HepG2 (cell line): ENCODE measurements around the gene PHKA1. TPM values are rescaled to one million over a fixed set of nuclear protein-coding genes. Genes with fewer than 3 reads are reported as not detected.

Experiments used
- ATAC-seq: fragments of 200-7000 bp; cut with Tn5 transposase; 3 replicates; pipeline ENCODE4 v1.9.1; 2020; ENCODE audit warnings: mild to moderate bottlenecking, moderate library complexity
- BruUV-seq: library from RNA; stranded (reverse); fragments of 400-500 nt; replicated peaks from 2 replicates; lab custom pipeline; 2021; lab: Mats Ljungman, UMichigan
- CTCF ChIA-PET: fragments of 300-600 bp; formaldehyde crosslinking; extraction: SDS; loops from one replicate; lab custom pipeline; 2021; ENCODE audit warnings: low total read pairs, inconsistent platforms, low intra/inter-chr PET ratio; lab: Yijun Ruan, JAX
- POLR2A ChIA-PET: fragments of 350-600 bp; sonication (Branson Sonifier 250); formaldehyde crosslinking; loops from one replicate; lab custom pipeline; 2020; ENCODE audit warnings: antibody characterized with exemption, inconsistent platforms; lab: Yijun Ruan, JAX
- DNase-seq: peaks from one replicate; pipeline ENCODE4 v3.0.0-alpha.2; 2015; ENCODE audit warnings: low spot score
- FAIRE-seq: peaks from 3 replicates; lab custom pipeline; 2011; peaks lifted over from hg19 to GRCh38; lab: Jason Lieb, UNC
- H2AFZ ChIP-seq: one replicate; pipeline ENCODE4 v1.6.1; 2011; ENCODE audit warnings: low read length, inconsistent platforms
- H3K27ac ChIP-seq: fragments of 300-600 bp; 3 replicates; pipeline ENCODE4 v1.8.0; 2011; ENCODE audit warnings: mixed run types, mild to moderate bottlenecking, mixed read lengths, low read length, inconsistent platforms; ENCODE audit not compliant: insufficient read depth; ENCODE audit errors: extremely low read length
- H3K27me3 ChIP-seq, 2 experiments: fragments of 200-600 bp in 1 of 2; 2 replicates in 1 of 2; 3 replicates in 1 of 2; pipeline versions ENCODE4 v1.6.0 to v1.8.0; 2011; ENCODE audit warnings: low read length in 2 of 2, mild to moderate bottlenecking in 2 of 2, moderate library complexity in 2 of 2, inconsistent platforms in 1 of 2; ENCODE audit not compliant: insufficient read depth in 2 of 2, control insufficient read depth in 1 of 2
- H3K36me3 ChIP-seq, 2 experiments: fragments of 200-600 bp in 1 of 2; replicated peaks in 1 of 2; 2 replicates in 1 of 2; 3 replicates in 1 of 2; pipeline versions ENCODE4 v1.5.1 to v1.8.0; 2011; ENCODE audit warnings: low read length in 2 of 2, inconsistent platforms in 1 of 2; ENCODE audit not compliant: insufficient read depth in 2 of 2, control insufficient read depth in 1 of 2
- H3K4me1 ChIP-seq: 2 replicates; pipeline ENCODE4 v1.5.1; 2012; ENCODE audit warnings: low read length, inconsistent platforms; ENCODE audit not compliant: insufficient read depth
- H3K4me2 ChIP-seq: 2 replicates; pipeline ENCODE4 v1.6.0; 2011; ENCODE audit warnings: low read depth, low read length, inconsistent platforms
- H3K4me3 ChIP-seq, 3 experiments: fragments of 200-600 bp in 1 of 3; sonication (generic), shearing (Covaris generic) in 1 of 3; replicated peaks in 1 of 3; 2 replicates each; pipeline ENCODE4 v1.5.1; 2011 to 2016; ENCODE audit warnings: low read length in 3 of 3, inconsistent platforms in 2 of 3, low read depth in 2 of 3, mild to moderate bottlenecking in 2 of 3, control low read depth in 1 of 3, mixed read lengths in 1 of 3; ENCODE audit not compliant: insufficient read depth in 1 of 3
- H3K79me2 ChIP-seq: one replicate; pipeline ENCODE4 v1.6.1; 2011; ENCODE audit warnings: low read length, inconsistent platforms; ENCODE audit not compliant: insufficient read depth
- H3K9ac ChIP-seq: 2 replicates; pipeline ENCODE4 v1.6.0; 2011; ENCODE audit warnings: mild to moderate bottlenecking, low read depth, low read length, inconsistent platforms; ENCODE audit not compliant: insufficient read depth
- H3K9me3 ChIP-seq: 2 replicates; pipeline ENCODE4 v1.5.1; 2012; ENCODE audit warnings: mild to moderate bottlenecking, low read length
- H4K20me1 ChIP-seq: 2 replicates; pipeline ENCODE4 v1.6.0; 2011; ENCODE audit warnings: inconsistent platforms, mild to moderate bottlenecking, low read length, moderate library complexity; ENCODE audit not compliant: insufficient read depth
- DMTF1 ChIP-seq: sonication (generic); formaldehyde crosslinking; IDR thresholded peaks from 2 replicates; pipeline ENCODE4 v1.4.0; 2020; ENCODE audit warnings: mild to moderate bottlenecking, missing genetic modification reagents
- FOXC1 ChIP-seq: sonication (generic); formaldehyde crosslinking; IDR thresholded peaks from 2 replicates; pipeline ENCODE4 v1.8.0; 2022; ENCODE audit warnings: mild to moderate bottlenecking, missing genetic modification reagents, borderline replicate concordance
- KMT2A ChIP-seq: sonication (generic); formaldehyde crosslinking; IDR thresholded peaks from 2 replicates; pipeline ENCODE4 v1.4.0; 2020; ENCODE audit warnings: missing genetic modification reagents
- MIXL1 ChIP-seq: IDR thresholded peaks from 2 replicates; pipeline ENCODE4 v1.6.1; 2016
- NR2C2 ChIP-seq: sonication (generic); formaldehyde crosslinking; IDR thresholded peaks from 2 replicates; pipeline ENCODE4 v1.4.0; 2020; ENCODE audit warnings: missing genetic modification reagents, mild to moderate bottlenecking, moderate library complexity, borderline replicate concordance
- REL ChIP-seq: sonication (generic); formaldehyde crosslinking; conservative IDR thresholded peaks from 2 replicates; pipeline ENCODE4 v1.8.0; 2022; ENCODE audit warnings: mild to moderate bottlenecking, missing genetic modification reagents, moderate library complexity
- TAF15 ChIP-seq: fragments of 200-400 bp; formaldehyde crosslinking; IDR thresholded peaks from one replicate; pipeline ENCODE4 v1.6.1; 2018; ENCODE audit warnings: mild to moderate bottlenecking, low read depth, low read length; ENCODE audit not compliant: poor library complexity, severe bottlenecking
- WIZ ChIP-seq: sonication (generic); formaldehyde crosslinking; IDR thresholded peaks from 2 replicates; pipeline ENCODE4 v1.5.1; 2020; ENCODE audit warnings: mild to moderate bottlenecking, missing genetic modification reagents
- ZNF142 ChIP-seq: sonication (generic); formaldehyde crosslinking; IDR thresholded peaks from 2 replicates; pipeline ENCODE4 v1.4.0; 2020; ENCODE audit warnings: missing genetic modification reagents
- ZNF484 ChIP-seq: sonication (generic); formaldehyde crosslinking; IDR thresholded peaks from 2 replicates; pipeline ENCODE4 v1.5.1; 2020; ENCODE audit warnings: mild to moderate bottlenecking, low read depth, missing genetic modification reagents, borderline replicate concordance
- ZNF678 ChIP-seq: sonication (generic); formaldehyde crosslinking; IDR thresholded peaks from 2 replicates; pipeline ENCODE4 v1.4.0; 2020; ENCODE audit warnings: mild to moderate bottlenecking, missing genetic modification reagents
- WGBS: methylation state at CpG from one replicate; pipeline ENCODE4 v1.1.6; 2017; ENCODE audit warnings: low lambda C conversion rate; 5-methylcytosine and 5-hydroxymethylcytosine counted together
- in situ Hi-C: cut with HindIII; loops from 2 replicates; pipeline ENCODE4 v1.10.0; 2017; ENCODE audit warnings: low pct_unique_long_range_greater_than_20kb; ENCODE audit not compliant: extremely low pct_ligation_motif_present
- intact Hi-C: fragments of 100-400 bp; cut with micrococcal nuclease; formaldehyde crosslinking; loops from one replicate; pipeline ENCODE4 v1.10.0; 2022; ENCODE audit not compliant: unreplicated experiment
- polyA plus RNA-seq, 8 experiments: library from polyadenylated mRNA; depleted of rRNA in 3 of 8; stranded (reverse) in 7 of 8; unstranded in 1 of 8; fragments of >200 nt; fragmentation: Illumina TruSeq in 4 of 8; extraction: Trizol in 4 of 8; gene quantifications; 2 replicates each; pipeline versions ENCODE4 v1.2.1 to v1.2.3, GENCODE V29; 2011 to 2016; ENCODE audit warnings: low read depth in 4 of 8, missing spikeins in 1 of 8, mixed read lengths in 1 of 8; ENCODE audit not compliant: insufficient read depth in 1 of 8
- total RNA-seq, 5 experiments: library from RNA; depleted of rRNA; stranded (reverse); fragments of >200 nt; fragmentation: Illumina TruSeq; extraction: Trizol; gene quantifications; 2 replicates each; pipeline ENCODE4 v1.2.3, GENCODE V29; 2016; ENCODE audit warnings: low read depth in 1 of 5
- TF ChIP-seq, protein P1 (sequence below): sonication (generic); formaldehyde crosslinking; IDR thresholded peaks from 2 replicates; pipeline ENCODE4 v1.4.0; 2020; ENCODE audit warnings: missing genetic modification reagents
- TF ChIP-seq, protein P2 (sequence below): sonication (generic); formaldehyde crosslinking; IDR thresholded peaks from 2 replicates; pipeline ENCODE4 v1.5.1; 2020; ENCODE audit warnings: mild to moderate bottlenecking, moderate library complexity, missing genetic modification reagents

PHKA1 gene
- total and polyA plus RNA-seq, 2 of the 13 experiments (the other 11 are each of a cell fraction or from before 2014, with no cell fraction given) = 5.4 to 6.6 TPM

- no peak for TF ChIP-seq DMTF1 (CRISPR knock-in tag)
These were observed 9.0 kb downstream of the PHKA1 start (continued) for GRCh38 chrX:72705111-72705510.

DNA sequence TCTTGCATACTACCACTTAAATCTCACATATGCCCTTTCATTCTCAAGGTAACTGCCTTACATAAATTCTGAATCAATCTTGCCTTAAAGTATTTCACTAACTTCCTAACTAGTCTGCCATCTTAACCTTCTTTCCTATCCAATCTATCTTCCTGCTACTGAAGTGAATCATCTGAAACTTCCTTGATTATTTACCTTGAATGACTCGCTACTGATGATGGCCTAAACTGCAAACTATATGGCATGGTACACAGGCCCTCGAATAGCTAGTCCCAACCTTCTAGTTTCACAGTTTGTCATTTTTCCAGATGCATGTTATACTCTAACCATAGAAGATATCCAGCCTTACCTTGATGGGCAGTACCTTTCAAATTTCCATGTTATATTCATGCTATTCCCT, 19.9 kb downstream of the PHKA1 start:
- POLR2A ChIA-PET = no interaction called here
- TF ChIP-seq, protein P1, sequence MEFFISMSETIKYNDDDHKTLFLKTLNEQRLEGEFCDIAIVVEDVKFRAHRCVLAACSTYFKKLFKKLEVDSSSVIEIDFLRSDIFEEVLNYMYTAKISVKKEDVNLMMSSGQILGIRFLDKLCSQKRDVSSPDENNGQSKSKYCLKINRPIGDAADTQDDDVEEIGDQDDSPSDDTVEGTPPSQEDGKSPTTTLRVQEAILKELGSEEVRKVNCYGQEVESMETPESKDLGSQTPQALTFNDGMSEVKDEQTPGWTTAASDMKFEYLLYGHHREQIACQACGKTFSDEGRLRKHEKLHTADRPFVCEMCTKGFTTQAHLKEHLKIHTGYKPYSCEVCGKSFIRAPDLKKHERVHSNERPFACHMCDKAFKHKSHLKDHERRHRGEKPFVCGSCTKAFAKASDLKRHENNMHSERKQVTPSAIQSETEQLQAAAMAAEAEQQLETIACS = no peak
- TF ChIP-seq, protein P2, sequence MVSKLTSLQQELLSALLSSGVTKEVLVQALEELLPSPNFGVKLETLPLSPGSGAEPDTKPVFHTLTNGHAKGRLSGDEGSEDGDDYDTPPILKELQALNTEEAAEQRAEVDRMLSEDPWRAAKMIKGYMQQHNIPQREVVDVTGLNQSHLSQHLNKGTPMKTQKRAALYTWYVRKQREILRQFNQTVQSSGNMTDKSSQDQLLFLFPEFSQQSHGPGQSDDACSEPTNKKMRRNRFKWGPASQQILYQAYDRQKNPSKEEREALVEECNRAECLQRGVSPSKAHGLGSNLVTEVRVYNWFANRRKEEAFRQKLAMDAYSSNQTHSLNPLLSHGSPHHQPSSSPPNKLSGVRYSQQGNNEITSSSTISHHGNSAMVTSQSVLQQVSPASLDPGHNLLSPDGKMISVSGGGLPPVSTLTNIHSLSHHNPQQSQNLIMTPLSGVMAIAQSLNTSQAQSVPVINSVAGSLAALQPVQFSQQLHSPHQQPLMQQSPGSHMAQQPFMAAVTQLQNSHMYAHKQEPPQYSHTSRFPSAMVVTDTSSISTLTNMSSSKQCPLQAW (CRISPR knock-in tag) = no peak
- TF ChIP-seq TAF15 (no peak), ZNF678 (CRISPR knock-in tag) (no peak), REL (CRISPR knock-in tag) (no peak), KMT2A (CRISPR knock-in tag) (no peak), MIXL1 (CRISPR knock-in tag) (no peak), WIZ (CRISPR knock-in tag) (no peak), FOXC1 (CRISPR knock-in tag) (no peak), ZNF142 (CRISPR knock-in tag) (no peak), NR2C2 (CRISPR knock-in tag) (no peak), ZNF484 (CRISPR knock-in tag) (no peak)

More for the DNA sequence above, 19.9 kb downstream of the PHKA1 start:
- no peaks in the 10 kb centered on the region for H3K36me3 ChIP-seq
- H2AFZ ChIP-seq = no peak overlapping the region
- in situ Hi-C loops = no loop called here
- H3K27me3 ChIP-seq = no peaks in the 10 kb centered on the region
- no peaks in the 10 kb centered on the region for H3K79me2 ChIP-seq
- no peak overlapping the region for H3K4me3 ChIP-seq
- 94% methylated on average over 2 of the region's 2 CpGs for WGBS
- no peak for ATAC-seq
- H3K4me1 ChIP-seq = no peaks in the 10 kb centered on the region
- H3K4me2 ChIP-seq = no peak overlapping the region
- BruUV-seq = no TSS peak
- H4K20me1 ChIP-seq = no peaks in the 10 kb centered on the region
- no peak for DNase-seq
- intact Hi-C loops = no loop called here
- H3K27ac ChIP-seq = no peak overlapping the region
- FAIRE-seq = no peak
- H3K9me3 ChIP-seq = no peaks in the 10 kb centered on the region
- H3K9ac ChIP-seq = no peak overlapping the region
- CTCF ChIA-PET = no interaction called here
